Measurements from ENCODE around the gene GMPPB.
"Not testable (repeated sequence)": the region's sequence is repeated elsewhere in the genome, so short reads cannot be mapped to it uniquely, and the experiment has no call there.

GMPPB gene

DNA sequence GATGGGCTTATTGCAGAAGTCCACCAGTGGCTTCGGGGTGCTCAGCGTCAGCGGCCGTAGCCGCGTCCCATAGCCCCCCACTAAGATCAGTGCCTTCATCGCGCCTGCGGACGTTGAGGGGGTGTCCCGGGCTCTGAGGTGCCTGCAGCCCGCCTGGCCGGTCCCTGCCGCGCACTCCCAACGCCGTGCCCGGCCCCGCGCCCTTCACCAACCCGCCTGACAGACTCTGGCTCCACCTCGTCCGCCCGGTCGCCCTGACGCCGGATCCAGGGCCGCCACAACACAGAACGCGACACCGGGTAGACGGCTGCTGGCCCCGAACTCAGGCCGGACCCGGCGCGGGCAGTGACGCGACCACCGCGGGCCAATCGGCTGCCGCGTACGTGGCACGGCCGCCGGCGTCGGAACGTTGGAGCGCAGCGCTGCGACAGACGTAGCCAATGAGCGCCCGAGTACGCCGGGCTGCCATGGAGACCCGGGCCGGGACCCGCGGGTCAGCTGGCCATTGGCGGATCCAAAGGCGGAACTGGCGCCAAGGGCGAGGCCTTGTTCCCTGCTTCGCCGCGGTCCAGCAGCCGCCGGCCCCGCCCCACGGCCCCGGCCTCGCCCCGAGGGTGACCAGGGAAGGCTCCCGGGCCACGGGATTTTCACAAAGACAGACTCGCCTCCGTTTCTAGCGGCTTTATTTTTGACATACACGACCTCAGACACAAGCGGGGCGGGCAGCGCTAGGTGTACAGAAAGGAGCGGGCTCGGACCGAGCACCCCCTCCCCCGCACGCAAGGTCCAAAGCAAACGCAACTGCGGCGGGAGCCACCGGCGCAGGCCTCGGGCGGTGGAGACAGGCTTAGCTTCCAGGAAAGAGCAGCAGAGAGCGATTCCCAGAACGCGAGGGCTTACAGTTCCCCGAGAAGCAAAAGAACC, at the start of gene GMPPB:
Gene GMPPB, minus strand, starts transcription at position 324 of the 924 bp plus-strand sequence. Its CDS starts 225 bp downstream, at position 99.
- DNase-seq = peak; percentile 76

DNA sequence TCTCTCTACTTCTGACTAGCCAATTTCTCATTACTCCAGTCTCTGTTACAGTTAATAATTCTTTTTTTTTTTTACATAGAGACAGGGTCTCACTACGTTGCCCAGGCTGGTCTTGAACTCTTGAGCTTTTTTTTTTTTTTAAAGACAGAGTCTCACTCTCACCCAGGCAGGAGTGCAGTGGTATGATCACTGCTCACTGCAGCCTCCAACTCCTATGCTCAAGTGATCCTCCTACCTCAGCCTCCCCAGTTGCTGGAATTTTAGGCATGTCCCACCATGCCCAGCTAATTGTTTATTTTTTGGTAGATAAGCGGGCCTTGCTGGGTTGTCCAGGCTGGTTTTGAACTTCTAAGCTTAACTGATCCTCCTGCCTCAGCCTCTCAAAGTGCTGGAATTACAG, 49.0 kb upstream of the GMPPB start:
- no peak for DNase-seq

DNA sequence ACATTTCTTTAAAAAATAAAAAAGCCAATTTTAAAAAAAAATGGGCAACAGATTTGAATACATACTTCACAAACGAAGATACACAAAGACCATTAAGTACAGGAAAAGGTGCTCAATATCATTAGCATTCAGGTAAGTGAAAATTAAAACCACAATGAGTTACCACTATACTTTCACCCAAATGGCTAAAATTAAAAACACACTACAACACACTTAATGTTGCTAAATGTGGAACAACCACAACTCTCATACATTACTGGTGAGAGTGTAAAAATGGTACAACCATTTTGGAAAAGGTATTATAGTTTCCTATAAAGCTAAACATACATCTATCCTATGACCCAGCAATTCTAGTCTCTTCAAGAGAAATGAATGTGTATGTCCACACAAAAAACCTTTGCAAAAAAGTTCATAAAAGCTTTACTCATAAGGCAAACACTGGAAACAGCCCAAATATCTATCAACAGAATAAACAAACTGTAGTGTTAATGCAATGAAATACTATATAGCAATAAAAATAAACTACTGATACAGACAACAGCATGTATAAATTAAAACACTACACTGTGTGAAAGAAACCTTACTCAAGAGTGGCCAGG, 47.7 kb upstream of the GMPPB start:
- no peak for DNase-seq

DNA sequence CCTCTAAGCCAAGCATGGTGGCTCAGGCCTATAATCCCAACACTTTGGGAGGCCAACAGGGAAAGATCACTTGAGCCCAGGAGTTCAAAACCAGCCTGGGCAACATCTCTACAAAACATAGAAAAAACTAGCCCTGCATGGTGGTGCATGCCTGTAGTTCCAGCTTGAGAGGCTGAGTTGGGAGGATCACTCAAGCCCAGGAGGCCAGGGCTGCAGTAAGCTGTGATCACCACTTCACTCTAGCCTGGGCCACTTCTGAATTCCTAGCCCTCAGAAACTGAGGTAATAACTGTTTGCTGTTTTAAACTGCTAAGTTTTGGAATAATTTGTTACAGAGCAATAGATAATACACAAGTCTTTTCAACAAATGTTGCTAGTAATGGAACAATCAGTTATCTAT, 46.2 kb upstream of the GMPPB start:
- DNase-seq = no peak

GRCh38 chr3:49769286-49769915, 45.6 kb upstream of the GMPPB start:
- DNase-seq = no peak

DNA sequence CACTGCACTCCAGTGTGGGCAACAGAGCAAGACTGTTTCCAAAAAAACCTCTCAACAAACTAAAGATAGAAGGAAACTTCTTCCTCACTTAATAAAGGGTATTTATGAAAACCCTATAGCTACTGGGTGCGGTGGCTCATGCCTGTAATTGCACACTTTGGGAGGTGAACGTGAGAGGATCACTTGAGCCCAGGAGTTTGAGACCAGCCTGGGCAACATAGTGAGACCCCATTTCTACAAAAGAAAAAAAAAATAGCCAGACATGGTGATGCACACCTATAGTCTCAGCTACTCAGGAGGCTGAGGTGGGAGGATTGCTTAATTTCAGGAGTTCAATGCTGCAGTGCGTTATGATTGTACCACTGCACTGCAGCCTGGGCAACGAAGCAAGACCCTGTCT, 40.2 kb upstream of the GMPPB start:
- no peak for DNase-seq

DNA sequence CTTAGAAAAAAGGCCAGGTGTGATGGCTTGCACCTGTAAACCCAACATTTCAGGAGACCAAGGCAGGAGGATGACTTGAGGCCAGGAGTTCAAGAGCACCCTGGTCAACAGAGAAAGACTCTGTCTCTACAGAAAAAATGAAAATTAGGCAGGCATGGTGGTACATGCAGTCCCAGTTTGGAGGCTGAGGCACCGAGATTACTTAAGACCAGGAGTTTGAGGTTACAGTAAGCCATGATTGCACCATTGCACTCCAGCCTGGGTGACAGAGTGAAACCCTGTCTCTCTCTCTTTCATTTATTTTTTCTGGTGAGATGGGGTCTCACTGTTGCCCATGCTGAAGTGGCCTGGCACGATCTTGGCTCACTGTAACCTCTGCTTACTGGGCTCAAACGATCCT, 37.9 kb upstream of the GMPPB start:
- DNase-seq = no peak

GRCh38 chr3:49759226-49759625, 35.5 kb upstream of the GMPPB start:
- no peak for DNase-seq

DNA sequence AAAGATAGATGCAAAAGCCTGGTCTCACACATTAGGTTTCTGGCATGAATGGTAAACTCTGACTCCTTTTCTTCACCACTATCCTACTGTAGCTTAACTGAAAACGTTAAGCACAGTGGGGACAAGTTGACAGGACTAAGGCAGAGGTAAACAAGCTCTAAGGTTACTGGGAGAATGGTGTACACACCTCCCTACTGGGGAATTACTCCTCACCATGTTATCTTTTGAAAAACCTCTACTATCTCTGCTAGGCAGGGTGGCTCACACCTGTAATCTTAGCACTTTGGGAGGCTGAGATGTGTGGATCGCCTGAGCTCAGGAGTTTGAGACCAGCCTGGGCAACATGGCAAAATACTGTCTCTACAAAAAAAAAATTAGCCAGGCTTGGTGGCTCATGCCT, 33.4 kb upstream of the GMPPB start:
- DNase-seq = no peak

DNA sequence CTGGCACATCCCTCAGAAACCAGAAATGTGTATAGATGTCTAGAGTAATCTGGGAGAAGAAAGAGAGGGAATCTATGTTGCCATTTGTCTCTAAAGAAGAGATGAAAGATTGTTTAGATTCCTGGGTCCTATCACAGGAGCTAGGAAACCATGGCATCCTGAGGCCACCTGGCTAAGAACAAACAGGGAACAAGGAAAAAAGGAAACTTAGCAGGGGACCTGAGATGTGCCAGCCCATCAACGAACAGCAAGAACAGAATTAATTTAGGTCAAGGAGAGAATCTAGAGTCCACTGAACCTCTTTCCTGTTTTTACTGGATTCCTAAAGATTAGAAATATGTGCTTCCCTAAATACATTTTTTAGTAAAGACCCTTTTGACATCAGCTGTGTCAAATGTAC, 32.3 kb upstream of the GMPPB start:
- no peak for DNase-seq

GRCh38 chr3:49754536-49754935, 30.8 kb upstream of the GMPPB start:
- DNase-seq = no peak

DNA sequence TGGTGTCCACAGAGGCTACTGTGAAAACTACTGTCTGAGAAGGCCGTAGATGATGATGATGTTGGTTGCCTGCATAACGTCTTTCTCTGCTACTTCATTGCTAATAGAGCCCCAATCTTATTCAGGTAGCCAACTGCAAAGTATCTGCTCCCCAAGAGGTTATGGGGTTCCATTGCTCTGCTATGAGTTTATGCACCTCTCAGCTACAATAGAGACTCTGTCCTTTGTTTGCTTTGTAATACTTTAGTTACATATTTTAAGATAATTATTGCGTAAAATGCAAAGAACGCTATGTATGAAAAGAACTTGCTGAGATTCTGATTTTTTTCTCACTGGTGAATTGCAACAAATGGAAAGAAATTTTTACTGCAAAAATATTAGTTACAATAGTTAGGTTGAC, 27.8 kb upstream of the GMPPB start:
- no peak for DNase-seq

- no peak for DNase-seq
Observed at GRCh38 chr3:49750056-49750455, 26.3 kb upstream of the GMPPB start.

DNA sequence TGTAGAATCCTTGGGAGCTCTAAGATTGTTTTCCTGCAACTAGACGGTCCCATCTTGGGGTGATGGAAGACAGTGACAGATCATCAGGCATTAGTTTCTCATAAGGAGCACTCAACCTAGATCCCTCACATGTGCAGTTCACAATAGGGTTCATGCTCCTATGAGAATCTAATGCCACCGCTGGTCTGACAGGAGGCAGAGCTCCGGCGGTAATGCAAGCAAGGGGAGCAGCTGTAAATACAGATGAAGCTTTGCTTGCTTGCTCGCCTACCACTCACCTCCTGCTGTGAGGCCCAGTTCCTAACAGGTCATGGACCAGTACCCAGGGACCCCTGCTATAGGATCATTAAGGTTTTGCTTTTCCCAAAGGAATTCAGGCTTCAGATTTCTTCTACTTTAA, 25.1 kb upstream of the GMPPB start:
- DNase-seq = not testable (repeated sequence)

DNA sequence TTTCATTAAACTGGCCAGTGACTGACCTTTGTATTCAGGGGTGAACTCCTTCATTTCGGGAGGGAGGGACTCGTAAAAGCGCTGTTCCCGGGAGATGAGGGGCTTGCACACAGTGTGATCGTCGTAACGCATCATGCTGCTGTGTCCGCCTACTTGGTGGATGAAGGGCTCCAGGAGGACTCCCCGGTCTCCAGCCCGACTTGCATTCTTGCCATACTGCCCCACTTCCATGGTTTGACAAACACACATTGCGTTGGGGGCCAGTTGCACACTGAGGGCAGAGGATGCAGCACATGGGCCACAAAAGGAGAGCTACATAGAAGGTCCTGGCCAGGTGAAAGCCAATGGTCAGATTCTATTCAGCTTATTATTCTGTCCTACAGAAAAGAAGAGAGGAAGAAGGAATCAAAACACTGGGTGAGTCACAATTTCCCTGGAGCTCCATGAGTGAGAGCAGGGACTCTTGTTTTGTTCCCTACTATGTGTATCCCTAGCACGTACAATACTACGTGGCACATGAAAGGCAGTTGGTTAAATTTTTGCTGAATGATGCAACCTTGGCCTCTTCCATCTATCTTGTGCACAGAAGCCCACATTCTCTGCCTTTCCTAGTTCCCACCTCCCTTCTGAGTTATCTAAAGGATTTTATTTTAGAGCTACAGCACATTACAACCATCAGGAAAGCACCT, 24.2 kb upstream of the GMPPB start:
- no peak for DNase-seq

- no peak for DNase-seq
Observed at GRCh38 chr3:49745986-49746385, 22.2 kb upstream of the GMPPB start.

GRCh38 chr3:49740427-49740826, 16.7 kb upstream of the GMPPB start:
- DNase-seq = no peak

DNA sequence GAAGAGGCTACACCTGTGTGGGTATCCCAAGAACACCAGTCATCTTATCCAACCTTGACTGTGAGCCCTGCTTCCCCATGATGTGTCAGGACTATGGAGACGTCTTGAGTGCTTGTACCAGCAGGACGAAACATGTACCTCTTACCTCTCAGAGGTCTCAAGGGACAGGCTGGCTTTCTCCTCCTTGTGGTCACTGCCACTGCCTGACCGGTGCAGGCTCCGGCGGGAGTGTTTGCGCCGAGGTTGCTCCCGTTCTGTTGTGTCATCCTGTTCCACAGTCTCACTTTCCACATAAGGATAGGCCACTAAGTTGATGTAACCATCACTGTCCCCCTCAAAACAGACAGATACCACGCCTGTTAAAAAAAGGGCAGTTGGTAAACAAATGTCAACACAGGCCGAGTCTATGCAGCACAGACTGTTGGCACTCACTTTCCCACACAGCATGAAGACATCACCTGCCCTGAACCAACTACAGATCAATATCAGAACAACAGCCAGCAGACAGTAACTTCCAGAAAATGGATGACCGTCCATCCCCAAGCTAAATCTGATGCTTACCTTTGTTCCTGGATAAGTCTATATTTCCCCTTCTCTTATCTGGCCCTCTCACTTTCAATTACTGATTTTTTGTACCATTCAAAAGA, 14.4 kb upstream of the GMPPB start:
- no peak for DNase-seq

DNA sequence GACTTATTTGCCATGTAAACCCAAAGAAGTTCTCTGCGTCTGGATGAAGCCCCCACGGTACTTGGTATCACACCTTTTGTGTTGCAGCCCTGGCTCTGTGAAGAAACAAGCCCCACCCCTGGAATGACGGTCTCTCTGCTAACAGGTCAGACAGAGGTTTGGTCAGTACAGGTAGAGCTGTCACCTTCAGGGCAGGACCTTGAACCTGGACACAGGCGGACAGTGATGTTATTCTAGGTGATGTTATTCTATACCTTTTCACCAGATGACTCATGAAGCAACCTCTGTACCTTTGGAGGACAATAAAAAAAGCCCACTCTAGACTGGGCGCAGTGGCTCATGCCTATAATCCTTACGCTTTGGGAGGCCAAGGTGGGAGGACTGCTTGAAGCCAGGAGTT, 11.0 kb upstream of the GMPPB start:
- DNase-seq = no peak

- DNase-seq = no peak
Observed at GRCh38 chr3:49733551-49733950, 9.8 kb upstream of the GMPPB start.

DNA sequence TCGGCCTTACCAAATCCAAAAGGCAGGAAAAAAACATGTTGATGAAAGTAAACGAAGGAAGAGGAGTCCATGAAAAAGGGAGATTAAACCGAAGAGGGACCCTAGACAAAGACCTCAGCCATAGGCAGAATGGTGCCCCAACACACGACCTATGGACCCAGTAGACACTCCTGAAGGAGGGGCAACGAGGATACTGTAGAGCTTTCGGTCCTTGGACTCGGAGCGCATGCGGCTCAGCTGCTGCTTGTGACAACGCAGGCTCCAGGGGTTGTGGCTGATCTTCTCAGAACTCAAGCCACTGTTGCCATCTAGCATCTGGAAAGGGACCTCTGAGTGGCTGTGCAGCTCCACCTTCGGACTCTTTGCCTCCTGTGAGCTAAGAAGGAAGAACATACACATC, 8.8 kb upstream of the GMPPB start:
- DNase-seq = no peak

DNA sequence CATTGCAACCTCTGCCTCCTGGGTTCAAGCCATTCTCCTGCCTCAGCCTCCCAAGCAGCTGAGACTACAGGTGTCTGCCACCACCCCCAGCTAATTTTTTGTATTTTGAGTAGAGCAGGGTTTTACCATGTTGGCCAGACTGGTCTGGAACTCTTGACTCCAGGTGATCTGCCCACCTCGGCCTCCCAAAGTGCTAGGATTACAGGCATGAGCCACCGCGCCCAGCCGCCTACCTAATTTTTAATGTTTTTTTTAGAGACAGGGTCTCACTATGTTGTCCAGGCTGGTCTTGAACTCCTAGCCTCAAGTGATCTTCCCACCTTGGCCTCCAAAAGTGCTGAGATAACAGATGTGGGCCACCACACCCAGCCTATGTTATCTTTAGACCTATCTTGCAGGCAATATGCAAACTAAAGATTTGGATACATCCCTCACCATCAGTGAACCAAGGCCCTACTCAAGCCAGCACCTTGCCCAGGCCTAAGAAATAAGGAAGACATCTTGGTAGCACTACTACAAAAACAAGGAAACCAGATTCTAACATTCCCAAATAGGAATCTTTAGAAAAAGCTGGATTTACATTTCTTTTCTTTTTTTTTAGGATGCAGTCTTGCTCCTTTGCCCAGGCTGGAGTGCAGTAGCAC, 6.3 kb upstream of the GMPPB start:
- DNase-seq = no peak
